CD4-positive, alpha-beta T cell treated with Interleukin-15 for 1 hour (primary cell): ENCODE measurements around the gene PAPPA.

Experiments
- DNase-seq: peaks from one replicate; pipeline ENCODE4 v3.0.0-alpha.2; 2020

The PAPPA gene

GRCh38 chr9:116434314-116434713 lies 280.7 kb downstream of the PAPPA start:
- DNase-seq, result no peak

GRCh38 chr9:116435706-116436105 lies 282.1 kb downstream of the PAPPA start:
- no peak for DNase-seq

GRCh38 chr9:116436121-116436520 lies 282.5 kb downstream of the PAPPA start:
- no peak for DNase-seq

GRCh38 chr9:116437411-116438370 lies 284.1 kb downstream of the PAPPA start:
- DNase-seq, result no peak

GRCh38 chr9:116442528-116442927 lies 288.9 kb downstream of the PAPPA start:
- DNase-seq, result no peak

GRCh38 chr9:116447934-116448333 lies 294.3 kb downstream of the PAPPA start:
- no peak for DNase-seq

GRCh38 chr9:116448431-116448830 lies 294.8 kb downstream of the PAPPA start:
- DNase-seq, result no peak

GRCh38 chr9:116449949-116450348 lies 296.4 kb downstream of the PAPPA start:
- no peak for DNase-seq

- DNase-seq, result no peak
These were observed 297.0 kb downstream of the PAPPA start for GRCh38 chr9:116450378-116451139.

- no peak for DNase-seq
These were observed 298.0 kb downstream of the PAPPA start for GRCh38 chr9:116451500-116452115.
